HG02884 (cell line): ENCODE measurements around the gene PRAMEF27.
"Not testable (repeated sequence)": the region's sequence is repeated elsewhere in the genome, so short reads cannot be mapped to it uniquely, and the experiment has no call there.

Experiments used
- ATAC-seq: cut with Tn5 transposase; IDR thresholded peaks from one replicate; pipeline ENCODE4 v1.9.1; 2021; ENCODE audit warnings: mild to moderate bottlenecking, moderate library complexity; ENCODE audit not compliant: unreplicated experiment

Gene PRAMEF27

GRCh38 chr1:13056475-13056874 is at the start of gene PRAMEF27:
Gene PRAMEF27, minus strand, starts transcription at chr1:13056575. Its CDS starts 2,916 bp downstream, at chr1:13053659.
- not testable (repeated sequence) for ATAC-seq

- ATAC-seq = not testable (repeated sequence)
Observed at GRCh38 chr1:13070474-13070873, 14.1 kb upstream of the PRAMEF27 start, which contains the start of gene PRAMEF25. Gene PRAMEF25, plus strand, starts transcription at chr1:13070774. Its CDS starts 2,920 bp downstream, at chr1:13073694.

GRCh38 chr1:13019846-13020245 is 36.5 kb downstream of the PRAMEF27 start:
- ATAC-seq = not testable (repeated sequence)

GRCh38 chr1:13011932-13012331 is 44.4 kb downstream of the PRAMEF27 start:
- not testable (repeated sequence) for ATAC-seq

GRCh38 chr1:13009348-13009747 is 47.0 kb downstream of the PRAMEF27 start:
- ATAC-seq = not testable (repeated sequence)

GRCh38 chr1:13005732-13006131 is 50.6 kb downstream of the PRAMEF27 start:
- ATAC-seq = not testable (repeated sequence)
